ENCODE data around the gene MRE11.

MRE11 gene

GRCh38 chr11:94493281-94494125 is at the start of gene MRE11, which contains the start of gene ANKRD49:
Gene MRE11 (minus strand): TSS chr11:94493844. CDS start chr11:94492801, 1,043 bp downstream.
Gene ANKRD49 (plus strand): TSS chr11:94493984. CDS start chr11:94496694, 2,710 bp downstream.
- H3K27ac ChIP-seq: peak within 1 kb of the TSS; percentile 79
- no peak for TF ChIP-seq CTCF (conservative IDR thresholded peaks at IDR 0.05)

- no peak overlapping the region for H3K27ac ChIP-seq
- no peak for TF ChIP-seq CTCF (conservative IDR thresholded peaks at IDR 0.05)
Observed at GRCh38 chr11:94539420-94539819, 45.8 kb upstream of the MRE11 start.

GRCh38 chr11:94537031-94537600 is 43.5 kb upstream of the MRE11 start:
- TF ChIP-seq CTCF (conservative IDR thresholded peaks at IDR 0.05): no peak
- H3K27ac ChIP-seq: no peak overlapping the region

GRCh38 chr11:94536386-94536785 is 42.7 kb upstream of the MRE11 start:
- TF ChIP-seq CTCF (conservative IDR thresholded peaks at IDR 0.05): no peak
- H3K27ac ChIP-seq: no peak overlapping the region

GRCh38 chr11:94533696-94534630 is 40.3 kb upstream of the MRE11 start:
- TF ChIP-seq CTCF (conservative IDR thresholded peaks at IDR 0.05): no peak
- no peak overlapping the region for H3K27ac ChIP-seq

GRCh38 chr11:94533206-94533605 is 39.6 kb upstream of the MRE11 start:
- no peak overlapping the region for H3K27ac ChIP-seq
- TF ChIP-seq CTCF (conservative IDR thresholded peaks at IDR 0.05): no peak

- no peak overlapping the region for H3K27ac ChIP-seq
- no peak for TF ChIP-seq CTCF (conservative IDR thresholded peaks at IDR 0.05)
Observed at GRCh38 chr11:94532211-94532610, 38.6 kb upstream of the MRE11 start.
